Measurements from ENCODE around the gene NHEJ1.

The NHEJ1 gene

DNA sequence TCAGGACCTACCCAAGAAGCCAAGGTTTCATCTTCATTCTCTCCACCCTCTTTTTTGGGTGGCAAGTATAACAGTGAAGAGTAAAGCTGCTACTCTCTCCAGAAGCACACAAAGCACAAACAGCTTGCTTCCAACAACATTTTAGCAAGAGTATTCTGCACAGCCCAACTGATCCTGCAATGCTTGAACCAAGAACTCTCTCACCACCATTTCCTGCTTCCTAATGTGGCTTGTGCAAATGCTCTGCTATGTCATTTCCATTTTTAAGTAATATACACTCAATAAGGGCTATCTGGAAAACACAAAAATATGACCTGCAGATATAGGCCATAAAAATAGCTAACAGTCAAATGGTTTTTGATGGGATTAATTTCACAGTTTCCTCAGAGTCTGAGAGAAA, 75.8 kb downstream of the NHEJ1 start:
- no peak for DNase-seq

DNA sequence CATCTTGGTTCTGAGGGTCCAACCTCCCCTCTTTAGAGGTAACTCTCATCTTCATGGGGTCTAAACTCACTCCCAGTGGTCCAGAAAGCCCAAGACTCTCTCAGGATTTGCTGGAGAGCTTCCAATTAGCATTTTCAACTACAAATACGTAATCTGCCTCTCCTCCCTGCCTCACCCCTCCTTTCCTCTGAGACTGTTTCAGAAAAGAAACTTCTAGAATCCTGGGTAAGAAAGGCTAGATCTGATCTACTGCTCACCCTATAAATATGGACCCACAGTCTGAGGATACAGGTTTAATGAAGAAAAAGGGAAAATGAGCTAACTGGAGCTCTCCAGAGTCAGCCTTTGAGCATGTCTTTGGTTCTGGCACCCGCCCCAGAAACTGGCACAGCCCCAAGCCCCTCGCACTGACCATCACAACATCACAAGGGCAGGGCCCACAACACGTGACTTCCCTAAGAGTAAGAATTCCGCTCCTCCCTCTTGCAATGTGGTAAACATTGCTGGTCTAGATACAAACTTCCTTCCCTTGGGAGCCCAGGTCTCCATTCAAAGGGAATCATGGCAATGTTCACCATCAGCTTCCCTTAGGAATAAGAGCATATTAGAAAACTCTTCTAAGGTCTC, 78.2 kb downstream of the NHEJ1 start:
- no peak for DNase-seq

DNA sequence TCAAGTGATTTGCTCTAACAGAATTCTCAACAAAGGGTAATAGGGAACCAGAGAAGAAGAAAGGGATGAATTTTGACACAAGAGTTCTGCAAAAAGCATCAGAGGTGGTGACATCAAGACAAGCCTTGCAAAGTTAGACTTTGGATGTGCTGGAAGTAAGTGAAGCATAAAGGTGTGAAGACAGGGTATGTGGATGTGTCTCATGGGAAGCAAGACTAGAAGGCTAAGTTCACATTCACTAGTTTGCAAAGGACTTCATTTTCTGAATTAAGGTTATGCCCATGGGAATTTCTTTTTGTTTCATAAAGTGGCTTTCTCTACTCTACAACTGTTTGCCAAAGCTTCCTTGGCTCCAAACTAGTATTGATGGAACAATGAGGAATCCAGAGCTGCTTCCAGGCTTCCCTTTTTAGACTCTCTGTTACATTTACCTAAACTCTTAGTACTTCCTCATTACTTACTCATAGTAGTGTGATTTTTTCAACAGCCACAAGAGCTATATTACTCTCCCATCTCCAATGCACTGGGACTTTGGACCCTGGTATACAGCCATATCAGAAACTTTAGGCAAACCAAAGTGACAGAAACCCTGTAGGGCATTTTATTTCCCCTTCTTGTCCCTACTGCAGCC, 78.8 kb downstream of the NHEJ1 start:
- DNase-seq, result no peak

DNA sequence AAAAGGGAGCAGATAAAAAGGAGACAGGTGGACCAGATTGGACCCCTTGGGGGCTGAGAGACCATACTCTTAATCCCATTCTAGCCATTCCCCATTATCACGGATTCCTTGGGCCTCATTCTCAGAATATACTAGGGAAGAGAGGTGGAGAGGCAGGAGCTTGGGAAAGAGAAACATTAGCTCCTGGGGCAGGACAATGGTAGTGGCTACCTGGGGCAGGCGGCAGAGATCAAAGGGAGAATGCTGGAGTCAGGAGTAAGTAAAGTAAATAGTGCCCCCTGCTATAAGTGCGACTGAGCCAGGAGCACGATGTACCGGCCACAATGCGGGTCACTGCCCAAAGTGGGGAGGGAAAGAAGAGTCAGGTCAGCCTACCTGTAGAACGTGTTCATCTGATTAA, 79.5 kb downstream of the NHEJ1 start:
- DNase-seq, result no peak

DNA sequence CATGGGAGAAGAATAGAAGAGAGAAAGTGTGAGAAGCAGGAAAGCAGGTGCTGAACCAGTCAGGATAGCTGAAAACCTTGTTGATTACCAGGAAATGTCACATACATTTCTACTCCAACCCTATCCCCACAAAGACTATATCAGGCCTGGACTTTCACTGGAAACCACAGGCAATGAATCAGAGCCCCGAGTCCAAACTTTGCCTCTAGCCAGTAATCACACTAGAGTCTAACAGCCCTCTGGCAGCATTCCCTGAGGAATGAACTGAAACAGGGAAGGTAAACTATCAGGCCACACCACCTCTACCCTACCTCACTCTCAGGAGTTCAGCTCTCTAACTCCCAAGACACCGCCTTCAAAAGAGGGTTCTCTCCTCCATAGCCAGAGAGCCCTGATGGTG, 81.2 kb downstream of the NHEJ1 start:
- DNase-seq, result no peak

DNA sequence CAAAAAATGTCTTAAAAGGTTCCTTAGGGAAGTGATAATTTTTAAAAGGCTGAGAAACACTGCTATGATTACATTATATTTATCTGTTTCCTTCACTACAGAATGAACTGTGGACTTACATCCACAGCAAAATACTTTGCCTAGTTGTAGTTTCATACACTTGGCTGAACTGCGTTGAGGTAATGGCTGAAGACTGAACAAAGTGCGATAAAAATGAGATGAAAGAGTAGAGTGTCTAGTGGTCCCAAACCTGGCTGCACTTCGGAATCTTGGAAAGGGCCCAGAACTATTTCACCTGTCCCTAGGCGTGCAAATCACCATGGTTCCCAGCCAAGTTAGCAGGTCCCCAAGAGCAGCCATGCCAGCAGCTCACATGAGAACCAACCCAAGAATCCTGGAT, 81.7 kb downstream of the NHEJ1 start:
- DNase-seq, result no peak

DNA sequence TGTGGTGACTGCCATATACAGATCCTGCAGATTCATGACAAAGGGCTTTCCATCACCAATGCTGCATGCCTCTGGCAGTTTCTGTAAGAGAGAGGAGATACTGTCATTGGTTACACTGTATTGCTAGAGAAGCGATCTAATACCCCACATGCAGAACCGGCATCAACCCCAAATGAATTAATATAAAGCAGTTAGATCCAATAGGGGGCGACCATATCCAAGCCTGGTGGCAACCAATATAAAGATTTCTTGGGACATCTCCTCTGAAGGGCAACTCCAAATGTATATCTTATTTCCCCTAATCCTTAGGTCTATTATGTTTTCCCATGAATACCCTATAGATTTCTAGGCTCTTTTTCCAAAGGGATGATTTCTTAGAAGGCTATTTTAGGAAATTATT, 82.5 kb downstream of the NHEJ1 start:
- no peak for DNase-seq

DNA sequence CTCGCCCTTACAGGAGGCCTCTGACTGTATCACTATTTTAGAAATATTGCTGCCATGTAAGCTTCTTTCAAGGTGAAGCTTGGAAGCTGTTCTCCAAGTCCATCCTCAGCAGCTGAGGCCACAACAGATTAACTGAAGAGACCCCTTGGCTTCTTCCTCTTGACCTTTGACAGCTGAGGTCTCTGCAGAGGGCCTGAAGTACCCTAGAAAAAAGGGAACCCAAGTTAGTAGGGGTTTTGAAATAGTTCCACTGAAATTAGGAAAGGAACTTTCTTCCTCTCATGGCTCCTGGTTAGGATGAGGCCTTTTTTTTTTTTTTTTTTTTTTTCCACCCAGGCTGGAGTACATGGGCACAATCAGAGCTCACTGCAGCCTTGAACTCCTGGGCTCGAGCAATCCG, 84.4 kb downstream of the NHEJ1 start:
- DNase-seq, result no peak

DNA sequence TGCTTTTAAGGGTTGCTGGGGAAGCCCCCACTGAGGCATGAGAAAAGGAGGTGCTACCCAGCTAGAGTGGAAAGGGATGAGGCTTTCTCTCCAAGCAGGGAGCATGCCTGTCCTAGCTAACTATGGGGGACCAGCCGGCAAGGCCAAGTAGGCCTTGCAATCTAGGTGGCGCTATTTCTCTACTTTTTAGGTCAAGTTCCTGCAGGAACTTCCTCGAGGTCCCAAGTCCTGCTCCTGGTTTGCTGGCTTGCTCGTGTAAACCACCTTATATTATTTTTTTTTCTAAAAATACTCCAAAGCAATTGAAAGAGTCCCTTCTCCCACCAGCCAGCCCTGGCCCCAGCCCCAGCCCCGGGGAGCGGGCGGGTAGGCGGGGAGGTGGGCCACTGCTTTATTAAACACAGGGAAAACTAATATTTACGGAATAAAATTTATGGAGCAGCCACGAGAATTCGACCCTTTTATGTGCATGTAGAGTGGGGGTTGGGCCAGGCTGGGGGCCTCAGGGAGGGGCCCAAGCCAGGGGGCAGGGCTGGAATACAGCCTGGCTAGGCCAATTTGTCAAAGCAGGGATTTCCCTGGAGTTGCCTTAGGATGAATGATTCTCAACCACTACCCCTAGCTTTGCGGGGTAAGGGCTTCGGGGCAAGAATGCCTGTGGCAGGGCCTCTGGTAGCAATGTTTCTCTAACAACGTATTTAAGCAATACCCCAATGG, 87.0 kb downstream of the NHEJ1 start:
- DNase-seq, result no peak

DNA sequence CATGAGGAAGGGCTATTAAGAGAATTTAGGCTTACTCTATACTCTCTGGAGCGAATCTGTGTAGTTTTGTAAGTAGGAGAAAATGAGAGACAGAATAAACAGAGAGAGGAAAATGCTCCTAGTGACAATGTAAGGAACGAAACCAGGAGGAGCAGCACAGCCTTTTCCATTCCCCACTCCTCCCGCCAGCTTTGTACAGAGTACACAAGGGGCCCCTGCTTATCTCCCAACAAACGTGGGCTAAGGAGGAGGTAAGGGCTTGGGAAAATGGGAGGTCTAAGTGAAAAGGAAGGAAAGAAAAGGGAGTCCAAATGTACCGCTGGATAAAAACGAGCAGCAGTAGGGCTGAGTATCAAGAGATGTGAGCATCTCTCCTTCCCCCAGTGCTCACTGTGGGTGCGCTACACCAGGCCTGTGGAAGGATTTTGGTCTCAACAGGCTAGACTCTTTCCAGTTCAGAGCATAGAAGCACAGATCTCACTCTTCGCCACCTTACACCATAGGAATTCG, 87.8 kb downstream of the NHEJ1 start:
- DNase-seq, result no peak

DNA sequence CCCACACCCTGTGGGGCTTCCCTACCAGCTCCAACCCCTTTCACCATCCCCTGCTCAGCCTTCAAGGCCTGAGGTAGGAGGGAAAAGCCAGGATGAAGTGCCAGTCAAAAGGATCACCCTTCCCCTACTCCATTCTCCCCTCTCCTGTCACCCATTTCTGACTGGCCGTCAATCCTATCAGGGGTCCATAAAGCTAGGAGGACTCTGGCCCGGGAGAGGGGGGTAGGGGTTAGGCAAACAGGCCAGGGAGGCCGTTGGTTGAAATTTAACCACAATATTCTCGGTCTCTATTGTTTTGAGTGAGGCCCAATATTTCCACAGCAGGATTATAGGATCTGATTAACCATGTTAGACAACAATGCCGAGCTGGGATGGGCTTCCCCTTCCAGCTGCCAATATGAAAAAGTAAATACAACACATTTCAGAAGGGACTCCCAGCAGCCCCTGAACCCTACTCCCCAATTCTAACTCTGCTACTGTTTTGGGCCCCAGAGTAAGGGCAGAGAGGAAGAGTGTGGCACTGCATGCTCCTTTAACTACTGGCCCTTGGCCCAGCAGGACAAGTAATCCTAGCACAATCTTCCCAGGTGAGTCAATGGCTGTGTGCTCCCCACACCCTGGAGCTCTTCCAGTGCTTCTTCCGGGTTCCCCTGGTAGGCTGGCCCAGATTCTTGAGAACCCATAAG, 89.3 kb downstream of the NHEJ1 start:
- DNase-seq, result no peak

DNA sequence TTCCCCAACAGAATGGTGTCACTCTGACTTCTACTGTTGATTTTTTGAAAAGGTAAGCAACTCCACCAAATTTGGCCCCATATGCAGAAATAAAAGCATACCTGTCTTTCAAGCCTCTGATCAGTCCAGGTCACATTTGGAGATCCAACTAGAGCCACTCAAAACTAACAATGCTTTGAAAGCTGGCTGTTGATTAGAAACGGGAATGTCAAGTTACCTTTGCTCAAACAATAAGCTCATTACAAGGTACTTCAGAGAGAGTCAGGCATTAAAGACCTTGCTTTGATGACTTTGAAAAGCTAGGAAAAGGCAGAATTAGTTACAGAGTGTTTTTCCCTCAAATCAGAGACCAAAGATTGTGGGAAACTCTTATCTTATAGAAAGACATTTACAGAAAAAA, 95.1 kb downstream of the NHEJ1 start:
- DNase-seq, result no peak

DNA sequence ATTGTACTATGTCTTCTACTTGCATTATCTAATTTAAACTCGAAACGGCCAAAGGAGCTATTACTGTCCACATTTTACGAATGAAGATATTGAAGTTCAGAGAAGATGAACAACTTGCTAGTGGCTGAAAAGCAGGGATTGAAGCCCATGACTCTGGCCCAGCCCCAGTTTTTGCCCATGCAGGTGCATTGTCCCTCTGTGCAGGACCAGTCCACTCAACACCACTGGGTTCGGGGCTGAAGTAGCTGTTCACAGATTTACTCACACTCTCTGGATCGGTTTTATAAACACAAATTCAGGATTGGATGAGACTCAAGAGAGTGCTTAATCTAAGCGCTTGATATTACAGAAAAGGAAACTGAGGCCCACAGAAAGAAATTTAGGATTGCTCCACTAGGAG, 98.5 kb downstream of the NHEJ1 start:
- no peak for DNase-seq

DNA sequence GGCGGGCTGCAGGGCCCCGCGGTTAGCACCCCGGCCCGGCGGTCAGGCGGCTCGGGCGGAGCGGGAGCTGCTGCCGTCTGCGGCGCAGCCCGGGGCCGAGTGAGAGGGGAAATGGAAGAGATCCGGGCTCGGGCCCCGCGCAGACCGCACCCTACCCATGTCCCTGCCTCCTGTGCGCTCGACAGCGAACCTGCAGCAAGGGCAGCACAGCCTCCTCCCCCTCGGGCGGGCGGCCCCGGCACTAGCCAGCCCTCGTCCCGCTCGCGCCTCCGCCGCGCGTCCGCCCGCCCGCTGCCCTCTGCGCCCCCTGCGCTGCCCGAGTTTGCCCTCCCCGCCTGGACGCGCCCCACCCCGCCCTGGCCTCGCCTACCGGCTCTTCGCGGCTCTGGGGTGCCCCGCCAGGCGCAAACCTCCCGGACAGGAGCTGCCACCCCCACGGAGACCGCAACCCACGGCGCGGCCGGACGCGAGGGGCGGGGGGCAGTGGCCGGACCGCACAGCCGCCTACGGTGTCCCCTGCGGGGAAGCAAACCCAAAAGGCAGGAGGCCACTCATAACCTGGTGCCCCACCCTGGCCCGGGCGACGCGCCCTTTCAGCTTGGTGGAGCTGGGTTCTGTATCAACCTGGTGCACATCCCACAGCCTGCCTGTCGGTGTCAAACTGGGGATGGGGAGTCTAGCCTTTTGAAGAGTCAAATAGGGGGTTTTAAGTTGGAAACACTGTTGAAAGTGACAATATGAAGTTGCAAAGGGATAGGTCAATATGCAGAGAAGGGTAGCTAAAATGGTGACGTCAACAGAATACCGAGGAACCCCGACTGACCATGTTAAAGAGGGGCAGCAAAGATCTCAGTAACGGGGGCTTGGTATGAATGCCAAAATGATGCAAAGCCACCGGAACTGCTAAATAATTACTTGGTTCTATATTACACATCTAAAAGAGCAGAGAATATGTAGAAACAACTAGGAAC, 99.5 kb downstream of the NHEJ1 start, which contains the start of gene IHH:
Gene IHH, minus strand, starts transcription at position 101 of the 971 bp plus-strand sequence. CDS start 454 bp downstream, outside the sequence.
- no peak for DNase-seq

DNA sequence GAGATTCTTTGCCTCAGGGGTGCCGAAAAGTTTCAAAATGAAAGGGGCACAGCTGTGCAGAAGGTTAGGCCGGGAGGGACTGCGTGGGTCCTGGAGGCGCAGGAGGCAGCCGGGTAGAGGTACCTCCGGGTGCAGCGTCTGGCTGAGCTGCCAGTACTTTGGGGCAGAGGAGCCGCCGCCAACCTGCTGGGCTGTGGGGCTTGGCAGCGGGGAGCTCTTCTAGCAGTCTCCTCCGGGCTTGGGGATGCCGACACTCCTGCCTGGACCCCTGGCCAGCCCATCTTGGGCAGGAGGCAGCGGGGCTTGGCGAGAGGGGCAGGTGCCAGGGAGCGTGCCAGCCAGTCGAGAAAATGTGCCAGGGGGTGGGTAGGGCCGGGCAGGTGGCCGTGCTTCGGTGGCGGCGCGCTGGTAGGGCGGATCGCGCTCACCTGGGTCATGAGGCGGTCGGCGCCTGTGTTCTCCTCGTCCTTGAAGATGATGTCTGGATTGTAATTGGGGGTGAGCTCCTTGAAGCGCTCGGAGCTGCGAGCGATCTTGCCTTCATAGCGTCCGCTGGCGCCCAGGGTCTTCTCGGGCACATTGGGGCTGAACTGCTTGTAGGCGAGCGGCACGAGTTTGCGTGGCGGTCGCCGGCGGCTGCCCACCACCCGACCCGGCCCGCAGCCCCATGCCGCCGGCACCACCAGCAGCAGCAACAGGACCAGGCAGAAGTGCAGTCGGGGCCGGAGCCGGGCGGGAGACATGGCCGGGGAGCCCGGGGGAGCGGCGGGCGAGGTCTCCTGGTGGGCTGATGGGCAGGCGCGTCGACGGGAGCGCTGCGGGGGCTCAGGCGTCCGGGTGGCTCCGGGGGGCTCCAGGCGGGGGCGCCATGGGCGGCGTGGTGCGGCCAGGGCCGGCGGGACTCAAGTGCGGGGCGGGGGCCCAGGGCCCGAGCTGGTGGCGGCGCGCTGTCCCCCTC, 100.6 kb downstream of the NHEJ1 start:
- no peak for DNase-seq

DNA sequence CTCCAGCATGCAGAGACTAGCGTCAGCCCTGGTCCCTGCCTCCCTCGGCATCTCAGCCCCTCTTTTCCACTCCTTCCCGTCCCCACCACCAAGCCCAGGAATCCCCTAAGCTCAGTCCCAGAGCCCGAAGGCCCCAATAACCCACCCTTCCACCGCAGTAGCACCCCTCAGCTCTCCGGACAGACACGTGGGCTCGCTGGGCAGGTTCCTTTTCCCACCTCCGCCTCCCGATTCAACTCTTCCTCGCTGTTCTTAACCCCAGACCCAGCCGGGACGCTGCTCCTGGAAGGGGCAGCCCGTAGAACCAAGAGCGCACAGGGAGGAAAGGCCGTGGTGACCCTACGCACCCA, 101.3 kb downstream of the NHEJ1 start:
- no peak for DNase-seq

DNA sequence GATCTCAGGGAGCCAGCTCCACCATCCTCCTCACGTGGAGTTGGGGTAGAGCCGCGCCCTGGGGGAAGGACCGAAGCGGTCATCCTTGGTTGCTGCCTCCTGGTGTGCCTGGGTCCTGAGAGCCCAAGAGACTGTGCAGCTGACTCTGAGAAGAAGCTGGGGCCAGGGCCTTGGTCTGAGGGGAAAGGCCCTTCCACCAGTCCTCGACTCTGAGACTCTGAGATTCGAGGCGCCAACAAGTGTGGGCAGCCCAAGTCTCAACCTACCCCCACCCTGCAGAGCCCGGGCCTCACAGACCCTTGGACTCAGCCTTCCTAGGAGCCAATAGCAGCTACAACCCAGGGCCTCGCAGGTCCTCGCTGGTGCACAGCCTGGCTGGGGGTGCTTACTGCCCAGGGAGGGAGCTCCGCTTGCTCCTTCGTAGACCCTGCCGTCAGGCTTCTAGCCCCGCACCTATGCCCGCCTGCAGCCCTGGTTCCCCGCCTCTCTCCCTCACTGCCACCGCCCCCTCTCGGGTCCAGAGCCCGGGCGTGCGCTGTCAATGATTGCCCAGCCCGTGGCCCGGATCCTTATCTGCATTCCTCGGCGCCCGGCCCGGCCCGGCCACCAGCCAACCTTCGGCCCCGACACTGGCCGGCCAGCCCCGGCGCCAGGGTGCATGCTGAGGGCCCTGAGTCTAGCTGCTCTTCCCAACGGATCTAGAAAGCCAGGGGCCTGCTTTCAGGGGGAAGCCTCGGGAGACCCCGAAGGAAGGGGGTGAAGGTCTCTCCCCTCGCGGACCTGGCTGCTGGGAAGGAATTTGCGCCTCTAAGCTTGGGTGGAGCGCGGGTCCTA, 101.9 kb downstream of the NHEJ1 start:
- DNase-seq, result no peak

DNA sequence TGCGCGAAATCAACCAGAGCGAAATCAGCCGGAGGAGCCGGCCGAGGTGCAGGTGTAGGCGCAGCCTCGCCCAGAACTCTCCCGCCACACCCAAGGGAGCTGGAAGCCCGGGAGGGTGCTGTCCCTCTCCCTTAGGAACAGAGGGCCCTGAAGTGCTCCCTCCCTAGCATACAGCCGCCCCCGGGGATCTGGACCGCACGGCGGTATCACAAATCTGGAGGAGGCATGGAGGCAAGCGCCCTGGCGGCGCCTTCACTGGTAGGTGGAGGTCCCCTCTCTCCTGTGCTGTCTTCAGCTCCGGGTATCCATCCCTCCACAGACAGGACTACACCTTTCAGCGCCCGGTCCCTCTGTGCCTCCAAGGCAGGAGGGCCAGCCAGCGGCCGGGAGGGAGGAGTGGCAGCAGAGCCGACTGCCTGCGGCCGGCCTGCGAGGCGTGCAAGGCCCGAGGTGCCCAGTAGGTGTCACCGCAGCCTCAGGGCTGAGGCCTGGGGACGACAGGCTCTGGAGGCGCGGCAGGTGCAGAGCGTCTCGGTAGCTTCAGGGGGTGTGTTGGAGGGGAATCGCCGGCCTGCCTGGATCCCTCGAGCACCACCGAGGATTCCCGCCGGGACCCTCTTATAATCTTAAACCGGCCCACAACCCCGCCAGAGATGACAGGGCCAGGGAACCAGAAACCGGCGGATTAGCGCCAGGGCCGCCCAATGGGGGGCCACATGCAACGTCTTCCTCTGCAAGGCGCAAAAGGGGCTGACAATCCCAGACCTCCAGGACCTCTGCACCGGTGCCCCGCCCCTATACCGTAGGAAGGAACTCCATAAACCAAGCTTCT, 102.7 kb downstream of the NHEJ1 start:
- peak; percentile 24 for DNase-seq
